ENCODE measurements around the gene ADCY1. TPM values are rescaled to one million over a fixed set of nuclear protein-coding genes. Genes with fewer than 3 reads are reported as not detected.

ADCY1 gene
- total and polyA plus RNA-seq, 2 donors (not counting 3 experiments of a cell fraction or from before 2014, with no cell fraction given): 0.52 to 1.6 TPM

GRCh38 chr7:45685619-45686240 lies 111.6 kb downstream of the ADCY1 start:
- Histone ChIP-seq H3K9me1 (replicated peaks; ENCODE audit: control insufficient read depth, extremely low read depth, insufficient read depth, low read length) (no peaks in the 10 kb centered on the region), H3K27me3 (ENCODE audit: control insufficient read depth in 2 of 2, insufficient read depth in 2 of 2, low read length in 2 of 2) (no peaks in the 10 kb centered on the region), H3K9ac (replicated peaks; ENCODE audit: extremely low read depth, insufficient read depth, low read length) (no peak overlapping the region), H2AFZ (ENCODE audit: low read depth, low read length) (peak overlapping the region; percentile 44), H3K4me1 (ENCODE audit: control insufficient read depth, extremely low read depth, insufficient read depth, low read length) (peaks cover 3% of the 10 kb centered on the region), H3K27ac (ENCODE audit: insufficient read depth, low read depth, low read length) (no peak overlapping the region), H3K79me2 (ENCODE audit: control insufficient read depth, insufficient read depth, low read length) (no peaks in the 10 kb centered on the region), H3K4me3 (replicated peaks in 1 of 3; ENCODE audit: insufficient read depth in 1 of 3, low read depth in 1 of 3, low read length in 3 of 3) (no peak overlapping the region), H3K9me3 (replicated peaks; ENCODE audit: control insufficient read depth, insufficient read depth, low read length) (no peaks in the 10 kb centered on the region), H3K36me3 (ENCODE audit: control insufficient read depth in 2 of 2, extremely low read depth in 1 of 2, insufficient read depth in 2 of 2, low read length in 2 of 2) (no peaks in the 10 kb centered on the region), H4K20me1 (replicated peaks; ENCODE audit: control insufficient read depth, extremely low read depth, insufficient read depth, low read length) (no peaks in the 10 kb centered on the region), H3K4me2 (ENCODE audit: insufficient read depth, low read length) (no peak overlapping the region)
- intact Hi-C loops (cut with micrococcal nuclease): no loop called here
- BruUV-seq (replicated peaks): no TSS peak
- POLR2A ChIA-PET: no interaction called here
- dilution Hi-C loops (cut with MboI; ENCODE audit: extremely low pct_ligation_motif_present, low sequenced_read_pairs): no loop called here
- TF ChIP-seq JUN (IDR thresholded peaks at IDR 0.05; ENCODE audit: borderline replicate concordance, insufficient read depth, insufficient read length, low read depth) (no peak), EZH2 (IDR thresholded peaks at IDR 0.05; ENCODE audit: borderline replicate concordance, low read depth, low read length, severe bottlenecking) (no peak), POLR2AphosphoS5 (IDR thresholded peaks at IDR 0.05; ENCODE audit: insufficient read depth, low read depth, low read length) (no peak), FOS (IDR thresholded peaks at IDR 0.05; ENCODE audit: borderline replicate concordance, insufficient read depth, low read length) (no peak), GATA2 (IDR thresholded peaks at IDR 0.05; ENCODE audit: insufficient read depth, insufficient read length, low read depth, low read length) (no peak), MYC (IDR thresholded peaks at IDR 0.05; ENCODE audit: low read depth, low read length) (no peak), POLR2A (IDR thresholded peaks at IDR 0.05; ENCODE audit: low read depth, low read length) (no peak), CTCF (IDR thresholded peaks at IDR 0.05; ENCODE audit: extremely low read depth in 1 of 2, insufficient read depth in 1 of 2, low read depth in 1 of 2, low read length in 2 of 2) (no peak), MAX (IDR thresholded peaks at IDR 0.05; ENCODE audit: insufficient read depth, insufficient read length) (no peak)
- no peak for DNase-seq (ENCODE audit: low read depth, low spot score)
- FAIRE-seq: no peak
- CTCF ChIA-PET: interaction anchor here (0.6 to 1.6 kb wide), 2 partner anchors 22 to 157 kb away, joined by 3 to 7 read pairs; no protein-coding TSS in a partner anchor

Measured in endothelial cell of umbilical vein (primary cell).